K562 (cell line): Measurements from ENCODE around the gene TMEM184A. TPM values are rescaled to one million over a fixed set of nuclear protein-coding genes. Genes with fewer than 3 reads are reported as not detected.
A peak's percentile ranks its signal among the peaks of the same experiment; 100 is the strongest.

Experiments used
- ATF1 ChIP-seq, 2 experiments: fragments of 450-650 bp in 1 of 2; IDR thresholded peaks; 2 replicates each; pipeline ENCODE4 v1.6.1; 2016; ENCODE audit warnings: missing compliant biosample characterization in 1 of 2, missing genetic modification characterization in 1 of 2
- CBX3 ChIP-seq, 2 experiments: IDR thresholded peaks; 1 replicate in 1 of 2; 2 replicates in 1 of 2; pipeline ENCODE4 v1.6.1; 2012; ENCODE audit warnings: inconsistent platforms in 2 of 2, low read length in 2 of 2, borderline replicate concordance in 1 of 2, control low read depth in 1 of 2
- CHCHD3 ChIP-seq: fragments of 250-450 bp; sonication (Bioruptor Pico); IDR thresholded peaks from 2 replicates; pipeline ENCODE4 v2.1.2; 2022; ENCODE audit warnings: mild to moderate bottlenecking
- CTBP1 ChIP-seq: fragments of 450-650 bp; IDR thresholded peaks from 2 replicates; pipeline ENCODE4 v1.6.1; 2016; ENCODE audit warnings: borderline replicate concordance
- DDX20 ChIP-seq: fragments of 450-650 bp; IDR thresholded peaks from 2 replicates; pipeline ENCODE4 v1.6.1; 2016; ENCODE audit warnings: missing genetic modification characterization, low read depth, mild to moderate bottlenecking, missing compliant biosample characterization, moderate library complexity
- EHMT2 ChIP-seq: fragments of 450-650 bp; IDR thresholded peaks from 2 replicates; pipeline ENCODE4 v1.6.1; 2018; ENCODE audit warnings: antibody characterized with exemption
- ELF1 ChIP-seq: fragments of 200-800 bp; sonication (Bioruptor generic); IDR thresholded peaks from 2 replicates; pipeline ENCODE4 v1.6.1; 2016; ENCODE audit warnings: missing genetic modification characterization, missing compliant biosample characterization
- KDM5B ChIP-seq: fragments of 200-600 bp; sonication (generic); IDR thresholded peaks from 2 replicates; pipeline ENCODE4 v1.6.1; 2012; ENCODE audit warnings: low read depth, mild to moderate bottlenecking, moderate library complexity, low read length, control low read depth, inconsistent platforms; ENCODE audit not compliant: insufficient replicate concordance
- KHSRP ChIP-seq: fragments of 450-650 bp; IDR thresholded peaks from 2 replicates; pipeline ENCODE4 v1.6.1; 2017
- KLF13 ChIP-seq: fragments of 450-650 bp; IDR thresholded peaks from 2 replicates; pipeline ENCODE4 v1.6.1; 2016; ENCODE audit warnings: missing genetic modification characterization, low read depth, mild to moderate bottlenecking, missing compliant biosample characterization, moderate library complexity, borderline replicate concordance
- KLF6 ChIP-seq: fragments of 250-450 bp; sonication (Bioruptor Pico); IDR thresholded peaks from 2 replicates; pipeline ENCODE4 v1.4.0; 2020; ENCODE audit warnings: mild to moderate bottlenecking, moderate library complexity, borderline replicate concordance
- LCOR ChIP-seq: sonication (generic); formaldehyde crosslinking; IDR thresholded peaks from 2 replicates; pipeline ENCODE4 v1.8.0; 2022; ENCODE audit warnings: mild to moderate bottlenecking, missing genetic modification reagents
- MEIS2 ChIP-seq: fragments of 450-650 bp; IDR thresholded peaks from 2 replicates; pipeline ENCODE4 v1.6.1; 2014; ENCODE audit warnings: mild to moderate bottlenecking; ENCODE audit not compliant: partially characterized antibody
- MXI1 ChIP-seq: IDR thresholded peaks from 2 replicates; pipeline ENCODE4 v1.6.1; 2011; ENCODE audit warnings: low read depth, mild to moderate bottlenecking, improper control_type of control experiment, low read length
- PTTG1 ChIP-seq: fragments of 450-650 bp; IDR thresholded peaks from 2 replicates; pipeline ENCODE4 v1.6.1; 2016; ENCODE audit warnings: low read depth, mild to moderate bottlenecking, missing genetic modification characterization, missing compliant biosample characterization
- RBM39 ChIP-seq: fragments of 200-400 bp; formaldehyde crosslinking; optimal IDR thresholded peaks from 2 replicates; pipeline ENCODE3; 2018; ENCODE audit warnings: low read depth, low read length
- SMC3 ChIP-seq: conservative IDR thresholded peaks from 2 replicates; pipeline ENCODE4 v1.6.1; 2011; ENCODE audit warnings: low read depth, low read length, improper control_type of control experiment; ENCODE audit not compliant: insufficient read depth
- TCF7 ChIP-seq: sonication (generic); IDR thresholded peaks from 2 replicates; pipeline ENCODE4 v1.6.1; 2016; ENCODE audit warnings: antibody characterized with exemption, borderline replicate concordance
- WHSC1 ChIP-seq: IDR thresholded peaks from one replicate; pipeline ENCODE4 v1.6.1; 2012; ENCODE audit warnings: low read length, control low read depth, inconsistent platforms
- ZFX ChIP-seq: sonication (generic); formaldehyde crosslinking; IDR thresholded peaks from 2 replicates; pipeline ENCODE4 v1.8.0; 2022; ENCODE audit warnings: mild to moderate bottlenecking, missing genetic modification reagents, moderate library complexity
- ZNF146 ChIP-seq: IDR thresholded peaks from one replicate; pipeline ENCODE4 v1.6.1; 2018; ENCODE audit warnings: missing compliant biosample characterization; ENCODE audit not compliant: unreplicated experiment
- ZNF354B ChIP-seq: fragments of 250-450 bp; sonication (Bioruptor Pico); IDR thresholded peaks from 2 replicates; pipeline ENCODE4 v1.4.0; 2020
- ZNF444 ChIP-seq: fragments of 250-450 bp; sonication (Bioruptor Pico); IDR thresholded peaks from 2 replicates; pipeline ENCODE4 v1.4.0; 2020; ENCODE audit warnings: mild to moderate bottlenecking, moderate library complexity
- ZNF707 ChIP-seq: fragments of 250-450 bp; sonication (Bioruptor Pico); conservative IDR thresholded peaks from 2 replicates; pipeline ENCODE4 v1.8.0; 2022; ENCODE audit warnings: inconsistent platforms, mild to moderate bottlenecking, moderate library complexity
- polyA plus RNA-seq, 8 experiments: library from polyadenylated mRNA; depleted of rRNA in 4 of 8; stranded (reverse) in 5 of 8; unstranded in 3 of 8; fragments of >200 nt; fragmentation: Nextera tagmentation in 2 of 8; fragmentation: Illumina TruSeq in 1 of 8; extraction: Ambion mirVana in 2 of 8; extraction: Trizol in 1 of 8; gene quantifications; 2 replicates each; pipeline versions ENCODE4 v1.2.1 to v1.2.3, GENCODE V29; 2011 to 2014; ENCODE audit warnings: inconsistent platforms in 1 of 8, missing spikeins in 1 of 8
- total RNA-seq, 7 experiments: library from RNA; depleted of rRNA in 6 of 7; stranded (reverse); fragments of >200 nt in 6 of 7; fragmentation: Illumina TruSeq in 2 of 7; extraction: Trizol in 2 of 7; gene quantifications; 2 replicates each; pipeline versions ENCODE4 v1.2.1 to v1.2.3, GENCODE V29; 2011 to 2021; ENCODE audit warnings: low replicate concordance in 1 of 7
- TF ChIP-seq, protein P1 (sequence below): fragments of 450-650 bp; formaldehyde crosslinking; IDR thresholded peaks from 2 replicates; pipeline ENCODE4 v1.4.0; 2020; ENCODE audit warnings: mild to moderate bottlenecking, moderate library complexity
- TF ChIP-seq, protein P2 (sequence below), 2 experiments: fragments of 450-650 bp in 1 of 2; sonication (generic) in 1 of 2; formaldehyde crosslinking; conservative IDR thresholded peaks; 2 replicates each; pipeline versions ENCODE4 v1.4.0 to v1.8.1; 2020 to 2022; ENCODE audit warnings: mild to moderate bottlenecking in 1 of 2, missing genetic modification reagents in 1 of 2
- TF ChIP-seq, protein P3 (sequence below): IDR thresholded peaks from 3 replicates; pipeline ENCODE4 v1.6.1; 2011; ENCODE audit warnings: borderline replicate concordance, mild to moderate bottlenecking; ENCODE audit not compliant: insufficient read length, insufficient read depth

The TMEM184A gene
- total and polyA plus RNA-seq, 9 of the 15 experiments (the other 6 are each of a cell fraction or from before 2014, with no cell fraction given), result 0.10 to 0.18 (median 0.11) TPM; not detected in 6

DNA sequence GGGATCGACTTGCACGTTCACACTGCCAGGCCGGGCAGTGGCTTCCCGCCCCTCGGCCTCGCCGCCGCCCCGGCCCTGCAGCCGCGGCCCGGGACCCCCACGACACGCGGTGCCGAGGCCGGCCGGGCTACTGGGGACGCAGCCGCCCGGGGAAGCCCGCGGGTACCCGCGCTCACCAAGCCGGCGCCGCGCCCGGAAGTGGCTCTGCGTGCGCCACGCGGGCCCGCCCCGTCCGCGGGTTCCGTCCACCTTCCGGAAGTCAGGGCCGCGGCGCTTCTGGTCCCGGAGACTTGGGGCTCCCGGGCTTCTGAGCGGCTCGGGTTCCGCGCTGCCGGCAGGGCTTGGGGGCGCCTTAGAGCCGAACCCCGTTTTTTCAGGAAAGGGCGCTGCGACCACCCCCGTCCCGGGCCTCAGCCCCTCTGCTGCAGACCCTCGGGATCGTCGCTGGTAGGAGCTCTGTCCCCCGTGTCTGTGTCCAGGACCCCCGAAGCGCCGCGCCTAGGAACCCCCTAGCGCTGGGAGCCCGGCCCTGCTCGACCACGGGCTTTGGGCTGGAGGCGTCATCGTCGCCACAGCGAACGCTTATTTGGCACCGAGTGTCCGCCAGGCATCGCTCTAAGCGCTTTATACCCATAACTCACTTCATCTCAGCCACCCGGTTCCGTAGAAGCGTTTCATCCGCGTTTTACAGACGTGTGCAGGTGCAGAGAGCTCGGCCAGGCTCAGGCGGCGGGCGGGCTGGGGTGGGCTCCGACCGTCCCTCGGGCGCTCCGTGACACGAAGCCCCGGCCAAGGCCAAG, 14.0 kb upstream of the TMEM184A start, which contains the start of gene PSMG3 (continued):
- TF ChIP-seq LCOR (CRISPR knock-in tag) (peak; percentile 62; the same call in 1 of the 2 replicates), MXI1 (peak; percentile 30), PTTG1 (tag) (no peak), KHSRP (no peak), RBM39 (no peak), TCF7 (no peak), CBX3 (IDR thresholded peaks at IDR 0.05; ENCODE audit: borderline replicate concordance in 1 of 2, low read length in 2 of 2) (peak in 1 of 2 experiments; percentile 84; a peak in 1 of 3 replicates), DDX20 (no peak), CTBP1 (peak; percentile 86; the same call in 1 of the 2 replicates), ATF1 (CRISPR knock-in tag; IDR thresholded peaks at IDR 0.05) (no peak; the same call in 1 of the 2 replicates), ATF1 (tag; IDR thresholded peaks at IDR 0.05) (peak; percentile 77), MEIS2 (no peak), ELF1 (peak; percentile 89), ZFX (peak; percentile 90), SMC3 (no peak), ZNF354B (CRISPR knock-in tag) (no peak), ZNF707 (CRISPR knock-in tag) (no peak), ZNF444 (CRISPR knock-in tag) (no peak), EHMT2 (no peak), WHSC1 (no peak), KDM5B (peak; percentile 75), ZNF146 (CRISPR knock-in tag) (no peak), CHCHD3 (CRISPR knock-in tag) (no peak), KLF6 (CRISPR knock-in tag) (no peak), KLF13 (tag) (0 out of 2 replicates have a peak, but pooled peaks have one; percentile 19)
- TF ChIP-seq, protein P1, sequence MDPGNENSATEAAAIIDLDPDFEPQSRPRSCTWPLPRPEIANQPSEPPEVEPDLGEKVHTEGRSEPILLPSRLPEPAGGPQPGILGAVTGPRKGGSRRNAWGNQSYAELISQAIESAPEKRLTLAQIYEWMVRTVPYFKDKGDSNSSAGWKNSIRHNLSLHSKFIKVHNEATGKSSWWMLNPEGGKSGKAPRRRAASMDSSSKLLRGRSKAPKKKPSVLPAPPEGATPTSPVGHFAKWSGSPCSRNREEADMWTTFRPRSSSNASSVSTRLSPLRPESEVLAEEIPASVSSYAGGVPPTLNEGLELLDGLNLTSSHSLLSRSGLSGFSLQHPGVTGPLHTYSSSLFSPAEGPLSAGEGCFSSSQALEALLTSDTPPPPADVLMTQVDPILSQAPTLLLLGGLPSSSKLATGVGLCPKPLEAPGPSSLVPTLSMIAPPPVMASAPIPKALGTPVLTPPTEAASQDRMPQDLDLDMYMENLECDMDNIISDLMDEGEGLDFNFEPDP (CRISPR knock-in tag), result no peak
- TF ChIP-seq, protein P2, sequence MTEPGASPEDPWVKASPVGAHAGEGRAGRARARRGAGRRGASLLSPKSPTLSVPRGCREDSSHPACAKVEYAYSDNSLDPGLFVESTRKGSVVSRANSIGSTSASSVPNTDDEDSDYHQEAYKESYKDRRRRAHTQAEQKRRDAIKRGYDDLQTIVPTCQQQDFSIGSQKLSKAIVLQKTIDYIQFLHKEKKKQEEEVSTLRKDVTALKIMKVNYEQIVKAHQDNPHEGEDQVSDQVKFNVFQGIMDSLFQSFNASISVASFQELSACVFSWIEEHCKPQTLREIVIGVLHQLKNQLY (CRISPR knock-in tag; conservative IDR thresholded peaks at IDR 0.05), result no peak
- TF ChIP-seq, protein P3, sequence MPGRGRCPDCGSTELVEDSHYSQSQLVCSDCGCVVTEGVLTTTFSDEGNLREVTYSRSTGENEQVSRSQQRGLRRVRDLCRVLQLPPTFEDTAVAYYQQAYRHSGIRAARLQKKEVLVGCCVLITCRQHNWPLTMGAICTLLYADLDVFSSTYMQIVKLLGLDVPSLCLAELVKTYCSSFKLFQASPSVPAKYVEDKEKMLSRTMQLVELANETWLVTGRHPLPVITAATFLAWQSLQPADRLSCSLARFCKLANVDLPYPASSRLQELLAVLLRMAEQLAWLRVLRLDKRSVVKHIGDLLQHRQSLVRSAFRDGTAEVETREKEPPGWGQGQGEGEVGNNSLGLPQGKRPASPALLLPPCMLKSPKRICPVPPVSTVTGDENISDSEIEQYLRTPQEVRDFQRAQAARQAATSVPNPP, result no peak
